Measurements from ENCODE around the gene PTGS1.

Gene PTGS1

DNA sequence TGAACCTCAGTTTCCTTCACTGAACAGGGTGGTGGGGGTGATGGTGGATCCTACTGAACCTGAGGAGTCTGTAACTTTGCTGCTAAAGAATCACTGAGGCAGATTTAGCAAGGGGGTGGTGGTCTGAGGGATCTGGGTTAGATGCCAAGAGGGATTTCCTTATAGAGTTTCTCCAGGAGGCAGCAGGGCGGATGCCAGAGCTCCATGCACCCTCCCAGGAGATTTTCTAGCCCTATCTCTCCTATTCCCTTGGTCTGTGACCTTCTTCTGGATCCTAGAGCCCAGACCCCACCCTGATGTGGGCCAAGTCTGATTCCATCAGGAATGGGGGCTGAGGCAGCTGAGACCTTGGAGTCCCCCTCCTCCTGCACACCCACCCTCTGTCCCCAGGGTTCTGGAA is 6.0 kb downstream of the PTGS1 start:
- no peak for DNase-seq

DNA sequence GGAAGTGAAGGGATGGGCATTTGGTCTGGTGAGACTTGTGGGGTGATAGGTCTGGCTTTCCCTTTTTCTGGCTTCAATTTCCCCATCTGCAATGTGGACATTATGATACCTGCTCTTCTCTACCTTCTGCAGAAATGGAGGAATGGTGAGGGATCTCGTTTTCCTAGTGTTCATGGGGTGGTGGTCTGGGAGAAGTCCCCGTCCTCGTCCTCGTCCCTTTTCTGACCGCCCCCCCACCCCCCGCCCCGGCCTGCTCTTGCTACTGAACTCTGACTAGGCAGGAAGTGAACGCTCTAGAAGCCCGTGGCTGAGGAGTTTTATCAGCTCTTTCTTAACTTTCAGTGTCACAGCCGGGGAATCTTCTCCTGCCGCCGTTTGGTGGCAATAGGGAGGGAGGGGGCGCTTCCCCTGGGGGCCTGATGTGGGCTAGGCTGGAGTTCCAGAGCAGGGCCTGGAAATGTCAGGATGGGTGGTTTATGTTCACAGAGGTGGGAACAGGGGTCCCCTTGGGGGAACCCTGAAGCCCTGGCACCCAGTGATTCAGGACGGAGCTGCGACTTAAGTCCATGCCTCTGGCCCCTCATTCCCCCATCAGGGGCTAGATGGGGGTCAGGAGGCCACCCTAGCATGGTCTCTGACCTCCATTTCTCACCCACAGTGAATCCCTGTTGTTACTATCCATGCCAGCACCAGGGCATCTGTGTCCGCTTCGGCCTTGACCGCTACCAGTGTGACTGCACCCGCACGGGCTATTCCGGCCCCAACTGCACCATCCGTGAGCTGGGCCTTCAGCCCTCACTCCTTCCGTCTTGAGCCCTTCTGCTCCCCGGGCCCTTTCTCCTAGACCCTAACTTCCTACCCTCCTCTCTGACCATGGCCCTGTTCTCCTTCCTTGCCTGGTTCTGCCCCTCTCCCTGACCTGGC is 6.7 kb downstream of the PTGS1 start:
- no peak for DNase-seq

DNA sequence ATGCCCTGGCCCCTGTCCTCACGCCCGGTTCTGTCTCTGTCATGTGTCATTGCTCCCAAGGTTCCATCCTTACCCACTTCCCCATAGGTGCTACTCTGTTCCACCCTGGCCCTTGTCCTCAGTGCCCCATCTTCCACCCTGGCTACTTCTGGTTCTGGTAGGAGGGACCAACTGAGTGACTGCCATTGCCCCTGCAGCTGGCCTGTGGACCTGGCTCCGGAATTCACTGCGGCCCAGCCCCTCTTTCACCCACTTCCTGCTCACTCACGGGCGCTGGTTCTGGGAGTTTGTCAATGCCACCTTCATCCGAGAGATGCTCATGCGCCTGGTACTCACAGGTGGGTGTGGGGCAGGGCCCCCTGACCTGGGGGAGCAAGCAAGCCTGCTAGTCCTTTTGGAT is 7.4 kb downstream of the PTGS1 start:
- DNase-seq: no peak

DNA sequence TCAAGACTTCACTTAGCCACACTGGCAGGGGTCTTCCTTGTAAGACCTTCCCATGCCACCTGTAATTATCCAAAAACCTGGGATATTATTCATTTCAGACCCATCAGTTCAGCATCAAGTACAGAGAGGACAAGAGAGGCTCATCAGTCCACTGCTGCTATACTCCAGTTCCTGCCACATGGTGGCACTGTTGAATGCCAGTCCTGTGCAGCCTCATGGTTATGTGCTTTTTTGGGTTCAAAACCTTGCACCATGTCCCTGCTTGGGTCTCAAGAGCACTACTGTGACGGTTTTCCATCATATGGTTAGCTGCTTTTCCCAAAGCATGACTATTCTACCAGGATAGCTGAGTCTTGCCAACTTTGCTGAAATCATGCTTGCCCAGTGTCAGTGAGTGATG is 8.5 kb downstream of the PTGS1 start:
- no peak for DNase-seq

DNA sequence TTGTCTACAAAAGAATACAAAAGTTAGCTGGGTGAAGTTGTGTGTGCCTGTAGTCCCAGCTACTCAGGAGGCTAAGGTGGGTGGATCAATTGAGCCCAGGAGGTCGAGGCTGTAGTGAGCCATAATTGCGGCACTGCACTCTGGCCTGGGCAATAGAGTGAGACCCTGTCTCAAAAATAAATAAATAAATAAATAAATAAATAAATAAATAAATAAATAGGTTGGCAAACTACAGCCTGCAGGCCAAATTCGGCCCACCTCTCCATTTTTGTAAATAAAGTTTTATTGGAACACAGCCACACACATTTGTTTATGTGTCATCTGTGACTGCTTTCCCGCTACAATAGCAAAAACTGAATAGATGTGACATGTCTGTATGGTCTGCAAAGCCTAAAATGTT is 9.5 kb downstream of the PTGS1 start:
- DNase-seq: no peak

DNA sequence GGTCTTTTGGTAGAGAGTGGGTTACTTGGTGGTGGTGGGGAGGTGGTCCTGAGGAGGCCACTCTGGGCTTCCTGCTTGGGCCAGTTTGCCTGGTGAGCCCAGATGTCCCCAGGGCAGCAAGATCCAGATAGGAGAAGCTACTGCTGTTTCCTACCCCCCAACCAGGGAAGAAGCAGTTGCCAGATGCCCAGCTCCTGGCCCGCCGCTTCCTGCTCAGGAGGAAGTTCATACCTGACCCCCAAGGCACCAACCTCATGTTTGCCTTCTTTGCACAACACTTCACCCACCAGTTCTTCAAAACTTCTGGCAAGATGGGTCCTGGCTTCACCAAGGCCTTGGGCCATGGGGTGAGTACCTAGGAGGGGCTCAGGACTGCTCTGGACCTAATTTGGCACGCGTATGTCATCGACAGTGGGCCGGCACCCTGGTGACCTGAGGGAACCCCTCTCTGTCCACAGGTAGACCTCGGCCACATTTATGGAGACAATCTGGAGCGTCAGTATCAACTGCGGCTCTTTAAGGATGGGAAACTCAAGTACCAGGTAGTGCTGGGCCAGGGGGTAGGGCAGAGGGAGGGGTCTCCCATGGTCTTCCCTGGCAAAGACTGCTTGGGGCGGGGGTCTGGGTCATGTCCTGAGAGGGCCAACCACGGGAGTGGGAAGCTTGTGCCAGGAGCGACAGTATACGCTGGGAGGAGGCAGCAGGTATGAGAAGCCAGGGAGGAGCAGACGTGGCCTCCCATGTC is 10.6 kb downstream of the PTGS1 start:
- no peak for DNase-seq

DNA sequence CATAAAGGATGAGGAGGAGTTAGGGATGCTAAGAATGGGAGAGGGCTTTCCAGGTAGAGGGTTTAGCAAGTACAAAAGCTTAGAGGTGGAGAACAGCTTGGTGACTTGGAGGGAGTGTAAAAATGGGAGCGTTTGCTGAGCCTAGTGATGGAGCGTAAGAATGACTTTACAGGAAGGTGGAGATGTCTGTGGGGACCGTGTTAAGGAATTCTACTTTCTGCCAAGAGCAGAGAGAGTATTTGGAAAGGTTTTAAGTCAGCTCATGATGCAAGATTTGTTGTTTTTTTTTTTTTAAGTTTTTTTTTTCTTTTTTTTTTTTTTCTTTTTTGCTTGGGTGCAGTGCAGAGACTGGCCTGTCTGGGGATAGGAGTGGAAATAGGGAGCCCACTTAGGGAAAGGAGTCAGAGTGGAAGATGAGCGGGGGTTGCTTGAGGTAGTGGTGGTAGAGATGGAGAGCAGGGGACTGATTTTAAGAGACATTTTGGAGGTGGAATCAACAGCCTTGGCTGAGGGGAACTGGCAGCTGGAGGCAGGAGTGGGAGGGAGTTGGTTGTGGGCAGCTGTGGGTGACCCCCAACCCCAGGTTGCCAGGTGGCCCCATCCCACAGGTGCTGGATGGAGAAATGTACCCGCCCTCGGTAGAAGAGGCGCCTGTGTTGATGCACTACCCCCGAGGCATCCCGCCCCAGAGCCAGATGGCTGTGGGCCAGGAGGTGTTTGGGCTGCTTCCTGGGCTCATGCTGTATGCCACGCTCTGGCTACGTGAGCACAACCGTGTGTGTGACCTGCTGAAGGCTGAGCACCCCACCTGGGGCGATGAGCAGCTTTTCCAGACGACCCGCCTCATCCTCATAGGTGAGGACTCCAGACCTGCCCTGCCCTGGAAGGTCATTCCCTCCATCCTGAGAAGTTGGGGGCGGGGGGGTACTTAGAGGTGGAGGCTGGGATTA is 12.4 kb downstream of the PTGS1 start:
- no peak for DNase-seq

DNA sequence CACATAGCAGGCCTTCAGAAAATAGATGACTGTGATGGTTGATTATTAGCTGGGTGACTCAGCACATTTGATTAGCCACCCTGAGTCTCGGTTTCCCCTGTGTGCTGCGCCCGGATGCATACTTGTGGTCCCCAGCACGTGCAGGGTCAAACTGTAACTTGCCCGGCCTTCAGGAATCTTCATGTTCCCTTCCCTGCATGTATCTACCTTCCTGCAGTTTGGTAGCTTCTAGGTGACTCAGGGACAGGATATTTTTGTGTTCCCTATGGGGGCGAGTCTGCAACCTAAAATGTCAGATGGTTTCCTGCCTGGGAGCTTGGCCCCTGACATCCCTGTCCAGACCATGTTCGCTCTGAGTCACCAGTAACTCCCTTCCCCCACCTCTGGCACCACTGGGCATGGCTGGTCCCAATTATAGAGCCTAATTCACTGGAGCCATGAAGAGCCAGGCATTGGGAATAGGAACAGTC is 13.2 kb downstream of the PTGS1 start:
- no peak for DNase-seq

DNA sequence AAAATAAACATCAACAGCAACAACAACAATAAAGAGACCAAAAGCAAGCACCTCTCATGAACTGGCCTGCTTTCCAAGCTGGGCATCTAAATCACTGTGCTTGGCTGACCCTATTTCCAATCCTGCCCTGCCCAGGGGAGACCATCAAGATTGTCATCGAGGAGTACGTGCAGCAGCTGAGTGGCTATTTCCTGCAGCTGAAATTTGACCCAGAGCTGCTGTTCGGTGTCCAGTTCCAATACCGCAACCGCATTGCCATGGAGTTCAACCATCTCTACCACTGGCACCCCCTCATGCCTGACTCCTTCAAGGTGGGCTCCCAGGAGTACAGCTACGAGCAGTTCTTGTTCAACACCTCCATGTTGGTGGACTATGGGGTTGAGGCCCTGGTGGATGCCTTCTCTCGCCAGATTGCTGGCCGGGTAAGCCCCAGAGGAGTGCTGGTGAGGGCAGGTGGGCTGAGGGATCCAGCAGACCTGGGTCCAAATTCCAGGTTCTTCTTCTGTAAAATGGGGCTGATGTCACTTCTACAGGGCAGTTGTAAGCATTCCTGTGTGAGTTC is 15.6 kb downstream of the PTGS1 start:
- no peak for DNase-seq

DNA sequence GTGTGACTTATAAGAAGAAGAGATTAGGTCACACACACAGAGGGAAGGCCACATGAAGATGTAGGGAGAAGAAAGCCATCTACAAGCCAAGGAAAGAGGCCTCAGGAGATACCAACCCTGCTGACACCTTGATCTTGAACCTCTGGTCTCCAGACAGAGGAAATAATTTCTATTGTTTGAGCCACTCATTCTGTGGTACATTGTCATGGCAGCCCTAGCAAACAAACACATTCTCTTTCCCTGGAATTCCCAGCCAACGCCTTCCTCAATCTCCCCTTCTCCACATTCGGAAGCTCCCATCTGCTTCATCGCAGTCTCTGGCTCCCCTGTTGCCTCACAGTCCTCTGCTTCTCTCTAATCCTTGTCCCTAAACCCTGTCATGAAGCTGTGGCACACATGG is 16.7 kb downstream of the PTGS1 start:
- DNase-seq: no peak

DNA sequence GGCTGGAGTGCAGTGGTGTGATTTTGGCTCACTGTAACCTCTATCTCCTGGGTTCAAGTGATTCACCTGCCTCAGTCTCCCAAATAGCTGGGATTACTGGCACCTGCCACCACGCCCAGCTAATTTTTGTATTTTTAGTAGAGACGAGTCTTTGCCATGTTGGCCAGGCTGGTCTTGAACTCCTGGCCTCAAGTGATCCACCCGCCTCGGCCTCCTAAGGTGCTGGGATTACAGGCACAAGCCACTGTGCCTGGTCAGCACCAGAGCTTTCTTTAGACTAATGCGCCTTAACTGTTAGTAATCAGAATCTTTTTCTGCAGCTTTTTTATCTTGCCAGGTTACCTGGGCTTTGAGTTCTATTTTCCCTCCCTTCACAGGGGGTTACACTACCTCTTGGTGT is 18.4 kb downstream of the PTGS1 start:
- no peak for DNase-seq

DNA sequence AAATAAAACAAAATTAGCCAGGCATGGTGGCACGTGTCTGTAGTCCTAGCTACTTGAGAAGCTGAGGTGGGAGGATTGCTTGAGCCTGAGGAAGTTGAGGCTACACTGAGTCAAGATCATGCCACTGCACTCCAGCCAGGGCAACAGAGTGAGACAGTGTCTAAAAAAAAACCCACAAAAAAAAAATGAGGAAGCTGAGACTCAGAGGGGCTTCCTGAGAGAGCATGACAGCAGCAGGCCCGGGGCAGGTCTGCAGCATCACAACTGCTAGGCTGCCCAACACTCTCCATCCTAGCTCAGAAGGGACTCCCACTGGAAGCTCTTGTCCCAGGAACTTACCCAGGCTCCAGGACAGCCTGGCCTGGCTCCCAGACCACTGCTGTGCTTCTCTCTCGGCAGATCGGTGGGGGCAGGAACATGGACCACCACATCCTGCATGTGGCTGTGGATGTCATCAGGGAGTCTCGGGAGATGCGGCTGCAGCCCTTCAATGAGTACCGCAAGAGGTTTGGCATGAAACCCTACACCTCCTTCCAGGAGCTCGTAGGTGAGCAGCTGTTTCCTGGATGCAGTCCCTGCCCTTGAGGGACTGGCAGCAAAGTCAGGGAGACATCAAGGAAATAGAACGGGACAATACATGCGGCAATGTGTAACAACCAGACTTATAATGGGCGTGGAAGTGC is 19.1 kb downstream of the PTGS1 start:
- no peak for DNase-seq

DNA sequence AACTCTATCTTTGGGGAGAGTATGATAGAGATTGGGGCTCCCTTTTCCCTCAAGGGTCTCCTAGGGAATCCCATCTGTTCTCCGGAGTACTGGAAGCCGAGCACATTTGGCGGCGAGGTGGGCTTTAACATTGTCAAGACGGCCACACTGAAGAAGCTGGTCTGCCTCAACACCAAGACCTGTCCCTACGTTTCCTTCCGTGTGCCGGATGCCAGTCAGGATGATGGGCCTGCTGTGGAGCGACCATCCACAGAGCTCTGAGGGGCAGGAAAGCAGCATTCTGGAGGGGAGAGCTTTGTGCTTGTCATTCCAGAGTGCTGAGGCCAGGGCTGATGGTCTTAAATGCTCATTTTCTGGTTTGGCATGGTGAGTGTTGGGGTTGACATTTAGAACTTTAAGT is 21.5 kb downstream of the PTGS1 start:
- DNase-seq: no peak

DNA sequence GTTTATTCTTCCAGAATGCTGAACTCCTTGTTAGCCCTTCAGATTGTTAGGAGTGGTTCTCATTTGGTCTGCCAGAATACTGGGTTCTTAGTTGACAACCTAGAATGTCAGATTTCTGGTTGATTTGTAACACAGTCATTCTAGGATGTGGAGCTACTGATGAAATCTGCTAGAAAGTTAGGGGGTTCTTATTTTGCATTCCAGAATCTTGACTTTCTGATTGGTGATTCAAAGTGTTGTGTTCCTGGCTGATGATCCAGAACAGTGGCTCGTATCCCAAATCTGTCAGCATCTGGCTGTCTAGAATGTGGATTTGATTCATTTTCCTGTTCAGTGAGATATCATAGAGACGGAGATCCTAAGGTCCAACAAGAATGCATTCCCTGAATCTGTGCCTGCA is 21.9 kb downstream of the PTGS1 start:
- no peak for DNase-seq

DNA sequence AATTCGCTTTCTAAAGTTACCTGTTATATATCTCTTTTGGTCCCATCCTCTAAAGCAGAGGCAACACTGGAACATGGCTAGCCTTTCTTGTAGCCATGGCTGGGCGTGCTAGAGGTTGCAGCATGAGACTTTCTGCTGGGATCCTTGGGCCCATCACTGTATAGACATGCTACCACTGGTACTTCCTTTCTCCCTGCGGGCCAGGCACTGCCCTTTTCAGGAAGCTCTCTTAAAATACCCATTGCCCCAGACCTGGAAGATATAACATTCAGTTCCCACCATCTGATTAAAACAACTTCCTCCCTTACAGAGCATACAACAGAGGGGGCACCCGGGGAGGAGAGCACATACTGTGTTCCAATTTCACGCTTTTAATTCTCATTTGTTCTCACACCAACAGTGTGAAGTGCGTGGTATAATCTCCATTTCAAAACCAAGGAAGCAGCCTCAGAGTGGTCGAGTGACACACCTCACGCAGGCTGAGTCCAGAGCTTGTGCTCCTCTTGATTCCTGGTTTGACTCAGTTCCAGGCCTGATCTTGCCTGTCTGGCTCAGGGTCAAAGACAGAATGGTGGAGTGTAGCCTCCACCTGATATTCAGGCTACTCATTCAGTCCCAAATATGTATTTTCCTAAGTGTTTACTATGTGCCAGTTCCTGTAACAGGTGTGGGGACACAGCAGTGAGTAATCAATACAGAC is 22.6 kb downstream of the PTGS1 start:
- no peak for DNase-seq

DNA sequence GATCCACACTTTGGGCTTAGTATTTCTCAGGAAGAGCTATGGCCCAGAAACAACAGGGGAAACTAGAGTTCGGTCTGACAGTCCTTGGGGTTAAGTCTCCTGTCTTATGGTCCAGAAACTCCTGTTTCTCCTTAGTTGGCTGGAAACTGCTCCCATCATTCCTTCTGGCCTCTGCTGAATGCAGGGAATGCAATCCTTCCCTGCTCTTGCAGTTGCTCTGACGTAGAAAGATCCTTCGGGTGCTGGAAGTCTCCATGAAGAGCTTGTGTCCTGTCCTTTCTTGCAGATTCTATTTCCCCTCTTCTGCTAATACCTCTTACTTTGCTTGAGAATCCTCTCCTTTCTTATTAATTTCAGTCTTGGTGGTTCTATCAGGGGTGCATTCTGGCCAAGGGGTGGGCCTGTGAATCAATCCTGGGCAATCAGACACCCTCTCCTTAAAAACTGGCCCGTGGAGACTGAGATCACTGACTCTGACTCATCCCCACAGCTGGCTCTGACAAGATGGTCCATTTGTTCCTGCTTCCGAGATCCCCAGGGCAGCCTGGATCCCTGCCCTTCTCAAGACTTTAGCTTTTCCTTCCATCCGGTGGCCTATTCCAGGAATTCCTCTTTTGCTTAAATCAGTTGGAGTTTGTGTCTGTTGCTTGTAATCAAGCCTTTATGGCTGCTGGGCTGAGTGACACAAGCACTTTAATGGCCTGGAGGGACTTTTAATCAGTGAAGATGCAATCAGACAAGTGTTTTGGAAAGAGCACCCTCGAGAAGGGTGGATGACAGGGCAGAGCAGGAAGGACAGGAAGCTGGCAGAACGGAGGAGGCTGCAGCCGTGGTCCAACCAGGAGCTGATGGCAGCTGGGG is 23.7 kb downstream of the PTGS1 start:
- DNase-seq: no peak

DNA sequence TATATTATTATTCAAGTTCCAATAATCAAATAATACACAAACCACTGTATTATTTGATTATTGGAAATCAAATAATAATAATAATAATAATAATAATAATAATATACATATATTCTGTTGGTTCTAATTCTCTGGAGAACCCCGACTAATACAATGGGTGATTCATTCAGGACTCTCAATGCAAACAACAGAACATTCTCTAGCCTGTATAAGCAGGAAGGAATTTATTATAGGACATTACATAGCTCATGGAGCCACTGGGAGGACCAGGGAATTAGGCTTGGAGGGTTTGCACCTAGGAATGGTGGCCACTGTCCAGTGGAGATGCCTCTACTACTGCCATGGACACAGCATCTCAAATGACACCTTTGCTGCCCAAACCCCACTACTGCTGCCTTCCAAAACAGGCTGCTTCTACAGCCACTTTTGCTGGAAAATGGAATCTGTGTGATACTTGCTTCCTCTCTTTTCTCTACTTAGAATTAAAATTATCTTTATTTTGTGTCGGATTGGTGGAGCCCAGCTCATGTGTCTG is 25.9 kb downstream of the PTGS1 start:
- no peak for DNase-seq

DNA sequence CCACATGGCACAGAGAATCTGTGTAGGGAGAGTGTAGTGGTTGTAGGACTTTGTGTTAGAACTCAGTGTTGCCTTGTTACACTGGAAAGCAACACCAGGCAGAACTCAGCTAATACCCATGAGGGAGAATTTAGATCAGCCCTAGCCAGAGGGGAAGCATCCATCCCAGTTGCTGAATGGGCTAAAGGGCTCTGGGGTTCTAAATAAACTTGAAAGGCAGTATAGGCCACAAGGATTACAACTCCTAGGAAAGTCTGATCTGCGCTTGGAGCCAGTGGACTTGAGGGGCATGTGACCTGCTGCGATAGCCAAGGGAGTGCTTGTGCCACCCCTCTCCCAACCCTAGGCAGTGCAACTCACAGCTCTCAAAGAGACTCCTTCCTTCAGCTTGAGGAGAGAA is 26.9 kb downstream of the PTGS1 start:
- no peak for DNase-seq

DNA sequence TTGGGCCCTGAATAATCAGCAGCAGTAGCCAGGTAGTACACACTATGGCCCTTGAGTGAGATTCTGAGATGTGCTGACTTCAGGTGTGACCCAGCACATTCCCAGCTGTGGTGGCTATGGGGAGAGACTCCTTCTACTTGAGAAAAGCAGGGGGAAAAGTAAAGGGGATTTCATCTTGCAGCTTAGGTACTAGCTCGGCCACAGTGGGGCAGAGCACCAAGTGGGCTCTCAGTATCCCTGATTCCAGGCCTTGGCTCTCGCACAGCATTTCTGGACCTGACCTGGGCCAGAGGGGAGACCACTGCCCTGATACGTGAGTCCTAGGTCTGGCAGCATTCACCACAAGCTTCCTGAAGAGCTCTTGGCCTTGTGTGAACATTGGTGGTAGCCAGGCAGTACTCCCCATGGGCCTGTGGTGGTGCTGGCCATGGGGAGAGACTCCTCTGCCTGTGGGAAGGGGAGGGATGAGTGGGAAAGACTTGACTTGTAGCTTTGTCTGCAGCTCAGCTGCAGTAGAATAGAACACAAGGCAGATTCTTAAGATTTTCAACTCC is 27.6 kb downstream of the PTGS1 start:
- no peak for DNase-seq

DNA sequence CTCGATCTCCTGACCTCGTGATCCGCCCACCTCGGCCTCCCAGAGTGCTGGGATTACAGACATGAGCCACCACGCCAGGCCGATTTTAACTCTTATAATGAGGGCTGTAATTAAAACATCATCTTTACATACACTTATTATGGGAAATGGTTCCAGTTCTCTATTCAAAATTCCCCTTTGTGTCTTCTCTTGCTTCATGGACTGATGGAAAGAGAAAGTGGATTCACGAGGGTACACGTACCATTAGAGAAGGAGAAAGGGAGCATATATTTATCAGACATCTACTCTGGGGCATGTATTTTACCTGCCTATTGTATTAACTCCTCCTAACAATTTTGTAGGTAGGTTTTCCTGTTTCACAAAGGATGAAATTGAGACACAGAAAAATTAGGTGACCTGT is 31.1 kb downstream of the PTGS1 start:
- no peak for DNase-seq

Measured in activated naive CD4-positive, alpha-beta T cell treated with Interleukin-2 at 50 U/mL for 16 hours (primary cell).